ENCODE results near the gene APMAP.
"Not testable (repeated sequence)": the region's sequence is repeated elsewhere in the genome, so short reads cannot be mapped to it uniquely, and the experiment has no call there.

The APMAP gene

GRCh38 chr20:25007491-25008305 lies 15.1 kb upstream of the APMAP start:
- no peak for DNase-seq (ENCODE audit: low spot score)

DNA sequence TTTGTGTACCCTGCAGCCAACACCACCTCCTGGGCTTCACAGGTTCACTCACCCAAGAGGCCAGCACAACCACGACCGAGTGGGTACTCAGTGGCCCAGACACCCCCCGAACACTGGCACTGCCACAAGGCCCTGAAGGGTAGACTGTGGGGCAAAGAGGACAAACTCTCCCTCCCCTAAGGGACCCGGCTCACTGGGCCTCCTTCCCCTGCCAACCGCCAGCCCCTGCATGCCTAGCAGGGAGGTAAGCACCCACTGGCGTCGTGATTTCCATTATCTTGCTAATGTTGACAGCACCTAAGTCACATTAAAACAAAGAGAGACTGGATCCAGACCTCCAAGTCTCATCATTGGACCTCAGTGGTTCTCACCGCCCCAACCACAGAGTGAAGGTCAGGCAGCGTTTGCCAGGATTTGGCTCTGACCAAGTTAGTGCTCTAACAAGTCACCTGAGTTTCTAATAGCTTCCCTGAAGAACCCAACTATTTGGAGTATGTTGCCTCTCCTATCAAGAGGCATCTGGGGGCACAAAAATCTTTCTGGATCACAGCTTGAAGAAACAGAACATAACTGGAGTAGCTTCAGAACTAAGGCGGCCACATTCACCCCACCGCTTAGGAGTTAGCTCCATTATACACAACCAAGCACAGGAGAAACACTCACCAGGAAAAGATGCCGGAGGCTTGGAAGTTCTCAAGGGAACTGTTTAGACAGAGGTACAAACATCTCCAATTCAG lies 14.0 kb upstream of the APMAP start:
- DNase-seq (ENCODE audit: low spot score) = no peak

GRCh38 chr20:25005661-25006060 lies 13.1 kb upstream of the APMAP start:
- DNase-seq (ENCODE audit: low spot score) = no peak

DNA sequence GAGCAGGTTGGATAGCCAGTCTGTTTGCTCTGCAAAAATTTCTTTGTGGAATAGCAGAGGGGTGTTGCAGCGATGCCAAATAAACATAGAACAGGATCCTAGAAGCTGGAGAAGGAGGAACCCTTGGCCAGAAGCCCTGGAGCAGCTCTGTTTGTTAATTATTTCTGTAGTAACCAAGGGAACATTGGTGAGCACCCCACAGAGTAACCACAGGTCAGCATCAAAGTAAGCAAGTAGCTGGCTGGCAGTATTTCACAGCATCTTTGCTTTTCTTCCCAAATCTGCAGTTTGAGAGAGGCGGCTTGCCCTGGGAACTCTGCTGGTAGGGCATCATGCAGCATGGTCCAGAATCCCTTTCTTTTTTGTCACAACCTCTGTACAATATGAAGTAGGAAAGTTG lies 12.7 kb upstream of the APMAP start:
- DNase-seq (ENCODE audit: low spot score) = peak; percentile 52

- DNase-seq (ENCODE audit: low spot score) = no peak
Observed at GRCh38 chr20:25003002-25003401, 10.5 kb upstream of the APMAP start.

DNA sequence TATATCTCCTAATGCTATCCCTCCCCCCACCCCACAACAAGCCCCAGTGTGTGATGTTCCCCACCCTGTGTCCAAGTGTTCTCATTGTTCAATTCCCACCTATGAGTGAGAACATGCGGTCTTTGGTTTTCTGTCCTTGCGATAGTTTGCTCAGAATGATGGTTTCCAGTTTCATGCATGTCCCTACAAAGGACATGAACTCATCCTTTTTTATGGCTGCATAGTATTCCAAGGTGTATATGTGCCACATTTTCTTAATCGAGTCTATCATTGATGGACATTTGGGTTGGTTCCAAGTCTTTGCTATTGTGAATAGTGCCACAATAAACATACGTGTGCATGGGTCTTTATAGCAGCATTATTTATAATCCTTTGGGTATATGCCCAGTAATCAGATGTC lies 8.8 kb upstream of the APMAP start:
- not testable (repeated sequence) for DNase-seq (ENCODE audit: low spot score)

- DNase-seq (ENCODE audit: low spot score) = no peak
Observed at GRCh38 chr20:25000268-25000801, 7.8 kb upstream of the APMAP start.

DNA sequence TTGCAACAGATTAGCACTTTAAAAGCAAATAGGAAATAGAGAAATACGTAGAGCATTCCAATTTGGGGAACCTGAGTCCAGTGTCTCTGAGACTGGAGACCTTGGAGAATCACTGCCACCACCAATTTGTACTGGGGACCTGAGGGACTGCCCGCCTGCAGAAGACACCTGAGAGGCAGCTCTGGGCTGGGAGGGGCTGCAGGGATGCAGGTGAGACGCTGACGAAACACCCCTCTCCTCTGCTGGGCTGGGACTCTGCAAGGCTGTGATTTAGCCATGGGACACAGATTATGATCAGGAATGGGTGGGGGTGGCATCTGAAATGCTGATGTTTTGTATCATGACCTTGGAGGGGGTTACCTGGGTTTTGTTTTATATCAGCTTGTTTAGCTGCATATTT lies 7.0 kb upstream of the APMAP start:
- no peak for DNase-seq (ENCODE audit: low spot score)

DNA sequence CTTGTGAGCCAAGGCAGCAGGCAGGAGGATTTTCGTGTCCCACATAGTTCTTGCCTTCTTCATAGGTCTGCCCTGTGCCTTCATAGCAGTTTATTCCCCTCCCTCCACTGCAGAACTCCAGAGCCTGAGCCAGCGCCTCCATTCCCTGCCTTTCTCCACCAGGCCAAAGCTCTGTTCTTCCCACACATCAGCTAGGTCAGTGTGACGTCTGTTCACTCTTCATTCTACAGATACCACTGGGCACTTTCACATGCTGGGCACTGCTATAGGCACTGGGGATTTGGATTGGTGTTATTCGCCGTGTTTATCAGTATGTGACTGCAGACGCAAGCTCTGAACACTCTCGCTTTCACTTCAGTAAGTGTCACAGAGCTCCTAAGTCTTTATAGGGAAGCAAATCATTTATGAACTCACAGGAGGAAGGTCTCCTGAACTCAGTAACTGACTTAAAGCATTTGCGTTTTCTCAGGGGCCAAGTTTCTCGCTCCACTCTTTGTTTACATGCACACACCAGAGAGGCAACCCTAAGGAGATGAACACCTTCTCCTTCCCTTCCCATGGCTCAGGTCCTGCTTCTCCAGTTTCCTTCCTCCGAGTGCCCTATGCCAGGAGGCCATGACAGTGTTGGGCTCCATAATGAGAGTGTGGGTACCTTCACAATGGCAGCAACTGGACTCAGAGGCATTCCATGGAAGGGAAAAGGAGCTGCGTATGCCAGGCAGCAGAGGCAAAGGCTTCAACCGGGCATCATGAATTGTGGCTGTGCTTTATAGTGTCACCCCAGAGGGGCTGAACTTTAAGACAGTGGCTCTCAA lies 6.3 kb upstream of the APMAP start:
- no peak for DNase-seq (ENCODE audit: low spot score)

GRCh38 chr20:24998121-24998520 lies 5.6 kb upstream of the APMAP start:
- no peak for DNase-seq (ENCODE audit: low spot score)

GRCh38 chr20:24996449-24997377 lies 4.2 kb upstream of the APMAP start:
- no peak for DNase-seq (ENCODE audit: low spot score)

- no peak for DNase-seq (ENCODE audit: low spot score)
Observed at GRCh38 chr20:24995741-24996448, 3.3 kb upstream of the APMAP start.

GRCh38 chr20:24994470-24995368 lies 2.2 kb upstream of the APMAP start:
- peak; percentile 91 for DNase-seq (ENCODE audit: low spot score)

GRCh38 chr20:24994186-24994465 lies 1.6 kb upstream of the APMAP start:
- DNase-seq (ENCODE audit: low spot score) = no peak

DNA sequence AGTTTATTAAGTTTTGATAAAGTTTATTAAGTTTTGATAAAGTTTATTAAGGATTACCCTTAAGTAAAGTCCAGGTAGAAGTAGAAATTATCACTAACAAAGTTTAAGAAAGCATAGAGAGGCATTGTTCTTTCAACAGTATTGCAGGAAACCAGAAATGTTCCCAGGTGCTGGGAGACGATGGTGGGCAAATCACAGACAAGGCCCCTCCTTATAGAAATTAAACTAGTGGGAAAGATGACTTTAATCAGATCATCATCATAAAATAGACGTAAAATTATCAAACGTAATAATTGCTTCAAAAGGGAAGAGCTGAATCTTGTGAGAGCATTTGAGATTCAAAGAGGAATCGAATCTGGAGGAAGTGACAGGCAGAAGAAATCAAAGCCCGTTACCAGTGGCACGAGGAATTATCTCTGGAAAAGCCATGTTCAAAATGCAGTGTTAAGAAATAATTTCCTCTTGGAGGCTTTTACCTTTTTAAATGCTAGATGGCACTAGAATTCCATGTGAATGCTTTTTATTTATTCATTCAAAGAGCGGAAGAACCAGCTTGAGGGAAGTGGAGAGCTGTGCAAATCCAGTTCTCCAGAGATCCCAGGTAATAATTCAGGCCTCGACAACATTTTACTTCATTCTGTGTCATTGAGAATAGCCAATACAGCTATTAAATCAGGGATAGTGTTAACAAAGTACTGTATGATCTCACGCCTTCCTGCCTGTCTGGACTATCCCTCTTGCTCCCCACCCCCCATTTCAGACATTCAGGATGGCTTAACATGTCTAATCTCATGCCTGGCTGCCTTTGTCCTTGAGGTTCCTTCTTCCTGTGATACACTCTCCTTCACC lies 1.0 kb upstream of the APMAP start:
- peak; percentile 70 for DNase-seq (ENCODE audit: low spot score)

DNA sequence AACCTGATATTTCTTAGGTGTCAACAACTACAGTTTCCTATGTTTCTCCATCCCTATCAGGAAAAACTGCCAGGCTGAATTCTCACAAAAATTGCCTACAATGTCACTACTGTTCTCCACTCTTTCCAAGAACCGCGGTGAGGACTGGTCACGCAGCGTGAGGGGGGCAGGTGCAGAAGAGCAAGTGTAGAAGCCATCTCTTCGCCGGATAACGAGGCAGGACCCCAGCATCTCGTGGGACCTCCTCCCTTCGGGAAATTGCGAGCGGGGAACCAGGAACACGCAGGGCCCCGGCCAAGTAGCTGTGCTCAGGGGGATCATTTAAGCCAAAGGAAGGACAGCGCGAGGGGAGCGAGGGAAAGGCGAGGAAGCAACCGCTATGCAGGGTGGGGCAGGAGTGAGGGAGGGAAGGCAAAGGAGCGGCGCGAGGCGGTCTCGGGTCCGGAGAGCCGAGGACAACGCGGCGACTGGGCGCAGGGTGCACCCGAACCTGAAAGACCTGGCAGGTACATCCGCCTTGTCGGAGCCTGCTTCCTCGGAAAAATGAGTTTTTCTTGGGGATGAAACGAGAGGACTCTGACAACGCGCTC lies 559 bp downstream of the APMAP start:
- no peak for DNase-seq (ENCODE audit: low spot score)

DNA sequence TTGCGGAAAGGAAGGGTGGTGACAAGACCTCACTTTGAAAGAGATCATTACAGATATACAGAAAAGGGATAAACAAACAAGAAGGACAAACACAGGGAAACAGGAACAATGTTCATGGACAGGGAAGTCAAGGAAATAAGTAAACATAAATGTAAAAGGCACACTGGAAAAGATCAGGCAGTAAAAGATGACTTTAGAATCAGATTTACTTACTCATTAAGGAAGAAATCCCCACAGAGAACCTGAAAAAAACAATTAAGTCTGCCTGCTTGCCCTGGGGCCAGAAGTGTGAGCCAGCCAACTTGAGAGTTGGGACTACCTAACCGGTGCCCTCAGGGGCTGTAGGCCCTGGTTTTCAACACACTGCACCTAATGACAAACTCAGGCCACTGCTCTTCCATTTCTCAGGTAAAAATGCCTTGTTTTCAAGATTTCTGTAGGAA lies 1.7 kb downstream of the APMAP start:
- DNase-seq (ENCODE audit: low spot score) = no peak

DNA sequence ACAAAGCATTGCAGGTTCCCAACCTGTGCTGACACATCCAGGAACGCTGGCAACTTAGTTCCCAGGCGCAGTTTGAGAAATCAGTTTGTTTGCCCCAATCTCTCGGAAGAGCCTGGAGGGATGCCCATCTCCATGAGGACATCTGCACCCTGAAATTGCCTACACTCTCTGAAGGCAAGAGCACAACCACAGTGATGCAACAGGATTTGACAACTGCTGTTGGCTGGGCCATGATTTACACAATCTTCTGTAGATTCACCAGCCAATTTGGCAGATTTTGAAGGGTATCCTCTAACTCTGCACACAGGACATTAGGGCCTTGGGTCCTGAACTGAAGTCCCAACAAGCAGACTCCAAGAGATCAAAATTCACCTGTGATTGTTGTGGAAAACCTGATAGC lies 3.4 kb downstream of the APMAP start:
- no peak for DNase-seq (ENCODE audit: low spot score)
